ENCODE data around the gene BARD1. TPM values are rescaled to one million over a fixed set of nuclear protein-coding genes. Genes with fewer than 3 reads are reported as not detected.
"Not testable (repeated sequence)": the region's sequence is repeated elsewhere in the genome, so short reads cannot be mapped to it uniquely, and the experiment has no call there.

The BARD1 gene
- total RNA-seq, 2 donors from 2014 or later = 31.3 to 31.5 TPM

- H3K9me3 Mint-ChIP-seq = not testable (repeated sequence)
These were observed 26.3 kb downstream of the BARD1 start for GRCh38 chr2:214783181-214783580.

GRCh38 chr2:214782671-214783070, 26.8 kb downstream of the BARD1 start:
- Mint-ChIP-seq H3K36me3 (peaks cover 37 to 69% of the 10 kb centered on the region in 2 donors), H3K9me3 (peaks cover 0 to 4% of the 10 kb centered on the region in 2 donors), H3K27ac (no peak overlapping the region)
- DNase-seq (ENCODE audit: low spot score in 2 of 2) (no peak), ATAC-seq (no peak)

More at GRCh38 chr2:214783181-214783580, 26.3 kb downstream of the BARD1 start:
- not testable (repeated sequence) for ATAC-seq; H3K27ac Mint-ChIP-seq; DNase-seq (ENCODE audit: low spot score in 2 of 2)
- peaks cover 37 to 69% of the 10 kb centered on the region in 2 donors for H3K36me3 Mint-ChIP-seq

GRCh38 chr2:214781226-214781625, 28.3 kb downstream of the BARD1 start:
- H3K9me3 Mint-ChIP-seq = peaks cover 0 to 4% of the 10 kb centered on the region in 2 donors
- H3K36me3 Mint-ChIP-seq = peaks cover 42 to 77% of the 10 kb centered on the region in 2 donors
- no peak for ATAC-seq
- no peak overlapping the region for H3K27ac Mint-ChIP-seq
- no peak for DNase-seq (ENCODE audit: low spot score in 2 of 2)

GRCh38 chr2:214775971-214776370, 33.5 kb downstream of the BARD1 start:
- peaks cover 6 to 7% of the 10 kb centered on the region in 2 donors for H3K9me3 Mint-ChIP-seq
- peaks cover 23 to 54% of the 10 kb centered on the region in 2 donors for H3K36me3 Mint-ChIP-seq
- ATAC-seq (no peak), DNase-seq (ENCODE audit: low spot score in 2 of 2) (no peak)
- no peak overlapping the region for H3K27ac Mint-ChIP-seq

- DNase-seq (ENCODE audit: low spot score in 2 of 2) (no peak), ATAC-seq (no peak)
- H3K9me3 Mint-ChIP-seq = peaks cover 6 to 7% of the 10 kb centered on the region in 2 donors
- no peak overlapping the region for H3K27ac Mint-ChIP-seq
- H3K36me3 Mint-ChIP-seq = peaks cover 24 to 36% of the 10 kb centered on the region in 2 donors
These were observed 35.4 kb downstream of the BARD1 start for GRCh38 chr2:214774108-214774507.

GRCh38 chr2:214772443-214773015, 37.0 kb downstream of the BARD1 start:
- peaks cover 29 to 41% of the 10 kb centered on the region in 2 donors for H3K36me3 Mint-ChIP-seq
- DNase-seq (ENCODE audit: low spot score in 2 of 2) = no peak
- peaks cover 6 to 7% of the 10 kb centered on the region in 2 donors for H3K9me3 Mint-ChIP-seq
- ATAC-seq = no peak
- H3K27ac Mint-ChIP-seq = no peak overlapping the region

GRCh38 chr2:214765180-214765579, 44.3 kb downstream of the BARD1 start:
- no peak for ATAC-seq
- Mint-ChIP-seq H3K9me3 (no peaks in the 10 kb centered on the region), H3K27ac (no peak overlapping the region), H3K36me3 (peaks cover 38 to 66% of the 10 kb centered on the region in 2 donors)
- no peak for DNase-seq (ENCODE audit: low spot score in 2 of 2)

- no peak for ATAC-seq
- Mint-ChIP-seq H3K36me3 (peaks cover 24 to 69% of the 10 kb centered on the region in 2 donors), H3K9me3 (no peaks in the 10 kb centered on the region), H3K27ac (no peak overlapping the region)
- DNase-seq (ENCODE audit: low spot score in 2 of 2) = no peak
These were observed 56.0 kb downstream of the BARD1 start for GRCh38 chr2:214753455-214753854.

- H3K36me3 Mint-ChIP-seq = peaks cover 22 to 50% of the 10 kb centered on the region in 2 donors
- DNase-seq (ENCODE audit: low spot score in 2 of 2) (no peak), ATAC-seq (no peak)
- H3K9me3 Mint-ChIP-seq = no peaks in the 10 kb centered on the region
- no peak overlapping the region for H3K27ac Mint-ChIP-seq
These were observed 59.0 kb downstream of the BARD1 start for GRCh38 chr2:214750529-214750928.

GRCh38 chr2:214747992-214748391, 61.5 kb downstream of the BARD1 start:
- no peak overlapping the region for H3K27ac Mint-ChIP-seq
- no peak for ATAC-seq
- H3K9me3 Mint-ChIP-seq = no peaks in the 10 kb centered on the region
- peaks cover 30 to 45% of the 10 kb centered on the region in 2 donors for H3K36me3 Mint-ChIP-seq
- no peak for DNase-seq (ENCODE audit: low spot score in 2 of 2)

GRCh38 chr2:214742119-214742518, 67.4 kb downstream of the BARD1 start:
- ATAC-seq (no peak), DNase-seq (ENCODE audit: low spot score in 2 of 2) (no peak)
- H3K36me3 Mint-ChIP-seq = peaks cover 17 to 29% of the 10 kb centered on the region in 2 donors
- H3K27ac Mint-ChIP-seq = no peak overlapping the region
- no peaks in the 10 kb centered on the region for H3K9me3 Mint-ChIP-seq

GRCh38 chr2:214740867-214741395, 68.6 kb downstream of the BARD1 start:
- DNase-seq (ENCODE audit: low spot score in 2 of 2) = no peak
- peak overlapping the region in 1 of 2 donors; percentile 3 for H3K27ac Mint-ChIP-seq
- no peaks in the 10 kb centered on the region for H3K9me3 Mint-ChIP-seq
- peaks cover 17 to 24% of the 10 kb centered on the region in 2 donors for H3K36me3 Mint-ChIP-seq
- no peak for ATAC-seq

GRCh38 chr2:214737188-214737587, 72.3 kb downstream of the BARD1 start:
- Mint-ChIP-seq H3K9me3 (no peaks in the 10 kb centered on the region), H3K27ac (no peak overlapping the region), H3K36me3 (peaks cover 5 to 10% of the 10 kb centered on the region in 2 donors)
- DNase-seq (ENCODE audit: low spot score in 2 of 2) (no peak), ATAC-seq (peak in 1 of 2 donors; percentile 83)

GRCh38 chr2:214730800-214731407, 78.6 kb downstream of the BARD1 start:
- Mint-ChIP-seq H3K9me3 (no peaks in the 10 kb centered on the region), H3K27ac (no peak overlapping the region), H3K36me3 (peaks cover 5 to 23% of the 10 kb centered on the region in 2 donors)
- ATAC-seq (peak; percentile 48 to 57), DNase-seq (ENCODE audit: low spot score in 2 of 2) (no peak)

GRCh38 chr2:214730248-214730647, 79.2 kb downstream of the BARD1 start:
- no peak overlapping the region for H3K27ac Mint-ChIP-seq
- ATAC-seq (no peak), DNase-seq (ENCODE audit: low spot score in 2 of 2) (no peak)
- H3K9me3 Mint-ChIP-seq = no peaks in the 10 kb centered on the region
- H3K36me3 Mint-ChIP-seq = peaks cover 5 to 23% of the 10 kb centered on the region in 2 donors

- Mint-ChIP-seq H3K36me3 (peaks cover 25 to 26% of the 10 kb centered on the region in 2 donors), H3K9me3 (peaks cover 4 to 6% of the 10 kb centered on the region in 2 donors), H3K27ac (no peak overlapping the region)
- ATAC-seq (no peak), DNase-seq (ENCODE audit: low spot score in 2 of 2) (no peak)
These were observed 84.7 kb downstream of the BARD1 start for GRCh38 chr2:214724741-214725140.

- DNase-seq (ENCODE audit: low spot score in 2 of 2); H3K27ac Mint-ChIP-seq; ATAC-seq: not testable (repeated sequence)
- Mint-ChIP-seq H3K9me3 (peaks cover 10 to 12% of the 10 kb centered on the region in 2 donors), H3K36me3 (peaks cover 38 to 39% of the 10 kb centered on the region in 2 donors)
These were observed 91.6 kb downstream of the BARD1 start for GRCh38 chr2:214717837-214718236.

Measured in activated naive CD4-positive, alpha-beta T cell treated with anti-CD3 and anti-CD28 coated beads, Interleukin-2, amount 50 U/mL, for 72 hours (primary cell).